Central memory CD8-positive, alpha-beta T cell (primary cell): Measurements from ENCODE around the gene SRXN1.
"Not testable (repeated sequence)": the region's sequence is repeated elsewhere in the genome, so short reads cannot be mapped to it uniquely, and the experiment has no call there.

Source experiments
- ATAC-seq: fragments of 150-1000 bp; cut with Tn5 transposase; replicated peaks from 2 replicates; pipeline ENCODE4 v1.10.0; 2022; ENCODE audit warnings: mild to moderate bottlenecking, moderate FRiP score, moderate number of reproducible peaks; ENCODE audit not compliant: poor library complexity, severe bottlenecking; ENCODE audit errors: extremely low read depth
- DNase-seq, 2 donors: peaks; one replicate each; pipeline ENCODE4 v3.0.0; 2021; ENCODE audit warnings: low spot score in 2 of 2
- H3K27ac Mint-ChIP-seq: one replicate; pipeline ENCODE4 v1.8.0; 2022; ENCODE audit warnings: low read depth, mild to moderate bottlenecking, moderate library complexity, mixed read lengths
- H3K27me3 Mint-ChIP-seq: one replicate; pipeline ENCODE4 v1.8.0; 2022; ENCODE audit warnings: mixed read lengths
- H3K36me3 Mint-ChIP-seq: one replicate; pipeline ENCODE4 v1.8.0; 2022; ENCODE audit warnings: mild to moderate bottlenecking, moderate library complexity, mixed read lengths; ENCODE audit not compliant: insufficient read depth
- H3K4me1 Mint-ChIP-seq: one replicate; pipeline ENCODE4 v1.8.0; 2022; ENCODE audit warnings: mixed read lengths
- H3K4me3 Mint-ChIP-seq: one replicate; pipeline ENCODE4 v1.8.0; 2022; ENCODE audit warnings: mild to moderate bottlenecking, moderate library complexity, mixed read lengths
- H3K9me3 Mint-ChIP-seq: one replicate; pipeline ENCODE4 v1.8.0; 2022; ENCODE audit warnings: mixed read lengths

Gene SRXN1

GRCh38 chr20:646868-647233 is 6.1 kb downstream of the SRXN1 start:
- peaks cover 12% of the 10 kb centered on the region for H3K27me3 Mint-ChIP-seq
- H3K9me3 Mint-ChIP-seq, result no peaks in the 10 kb centered on the region
- DNase-seq, result no peak
- ATAC-seq, result no peak
- H3K4me3 Mint-ChIP-seq, result no peak overlapping the region
- H3K36me3 Mint-ChIP-seq, result peaks cover 8% of the 10 kb centered on the region
- no peak overlapping the region for H3K27ac Mint-ChIP-seq
- peaks cover 28% of the 10 kb centered on the region for H3K4me1 Mint-ChIP-seq

GRCh38 chr20:646107-646867 is 6.7 kb downstream of the SRXN1 start:
- DNase-seq (no peak), ATAC-seq (no peak)
- Mint-ChIP-seq H3K36me3 (peaks cover 8% of the 10 kb centered on the region), H3K27me3 (peaks cover 12% of the 10 kb centered on the region), H3K9me3 (no peaks in the 10 kb centered on the region), H3K4me3 (no peak overlapping the region), H3K27ac (no peak overlapping the region), H3K4me1 (peaks cover 23% of the 10 kb centered on the region)

GRCh38 chr20:645318-646106 is 7.5 kb downstream of the SRXN1 start:
- no peaks in the 10 kb centered on the region for H3K9me3 Mint-ChIP-seq
- peaks cover 16% of the 10 kb centered on the region for H3K4me1 Mint-ChIP-seq
- H3K4me3 Mint-ChIP-seq, result no peak overlapping the region
- peak; percentile 32 to 59 for DNase-seq
- peaks cover 12% of the 10 kb centered on the region for H3K27me3 Mint-ChIP-seq
- ATAC-seq, result no peak
- H3K36me3 Mint-ChIP-seq, result peaks cover 11% of the 10 kb centered on the region
- H3K27ac Mint-ChIP-seq, result no peak overlapping the region

DNA sequence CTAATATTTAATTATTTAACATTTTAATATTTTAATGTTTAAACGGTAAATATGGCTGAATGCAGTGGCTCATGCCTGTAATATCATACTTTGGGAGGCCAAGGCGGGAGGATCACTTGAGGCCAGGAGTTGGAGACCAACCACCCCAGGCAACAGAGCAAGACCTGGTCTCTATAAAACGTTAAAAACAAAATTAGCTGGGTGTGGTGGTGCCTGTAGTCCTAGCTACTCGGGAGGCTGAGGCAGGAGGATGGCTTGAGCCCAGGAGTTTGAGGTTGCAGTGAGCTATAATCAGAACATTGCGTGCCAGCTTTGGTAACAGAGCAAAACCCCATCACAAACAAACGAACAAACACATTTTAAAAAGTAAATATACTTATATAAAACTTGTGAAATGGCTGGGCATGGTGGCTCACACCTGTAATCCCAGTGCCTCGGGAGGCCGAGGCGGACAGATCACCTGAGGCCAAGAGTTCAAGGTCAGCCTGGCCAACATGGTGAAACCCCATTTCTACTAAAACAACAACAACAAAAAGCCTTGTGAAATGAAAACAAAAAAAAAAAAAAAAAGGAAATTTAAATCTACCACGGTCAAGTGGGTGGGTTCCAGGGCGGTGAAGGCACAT is 8.2 kb downstream of the SRXN1 start:
- Mint-ChIP-seq H3K27me3 (peaks cover 12% of the 10 kb centered on the region), H3K36me3 (peaks cover 11% of the 10 kb centered on the region), H3K9me3 (no peaks in the 10 kb centered on the region), H3K4me1 (peaks cover 9% of the 10 kb centered on the region), H3K4me3 (no peak overlapping the region), H3K27ac (no peak overlapping the region)
- ATAC-seq, result no peak
- no peak for DNase-seq

GRCh38 chr20:642398-643174 is 10.4 kb downstream of the SRXN1 start:
- Mint-ChIP-seq H3K9me3 (no peaks in the 10 kb centered on the region), H3K36me3 (peaks cover 11% of the 10 kb centered on the region), H3K4me1 (no peaks in the 10 kb centered on the region), H3K27me3 (peaks cover 12% of the 10 kb centered on the region), H3K27ac (no peak overlapping the region), H3K4me3 (no peak overlapping the region)
- DNase-seq, result no peak
- no peak for ATAC-seq

- not testable (repeated sequence) for ATAC-seq, H3K27ac Mint-ChIP-seq, DNase-seq, H3K9me3 Mint-ChIP-seq, H3K4me1 Mint-ChIP-seq, H3K4me3 Mint-ChIP-seq, H3K36me3 Mint-ChIP-seq
- peaks cover 12% of the 10 kb centered on the region for H3K27me3 Mint-ChIP-seq
Measured at GRCh38 chr20:642013-642397, 11.0 kb downstream of the SRXN1 start.

DNA sequence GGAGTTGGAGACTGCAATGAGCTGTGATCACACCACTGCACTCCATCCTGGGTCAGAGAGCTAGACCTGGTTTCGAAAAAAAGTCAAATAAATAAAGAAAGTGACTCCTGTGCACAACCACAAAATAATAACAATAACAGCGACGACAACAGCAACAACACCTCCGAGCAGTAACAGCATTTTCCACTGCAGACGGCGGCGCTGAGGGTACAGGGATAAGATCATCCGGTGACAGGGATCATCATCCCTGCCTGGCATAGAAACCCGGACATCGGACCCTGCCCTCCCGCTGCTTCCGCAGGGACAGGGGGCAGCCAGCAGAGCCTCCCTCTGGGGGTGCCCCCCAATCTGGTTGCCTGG is 11.5 kb downstream of the SRXN1 start:
- H3K4me3 Mint-ChIP-seq, result peak overlapping the region; percentile 31
- DNase-seq, result no peak

DNA sequence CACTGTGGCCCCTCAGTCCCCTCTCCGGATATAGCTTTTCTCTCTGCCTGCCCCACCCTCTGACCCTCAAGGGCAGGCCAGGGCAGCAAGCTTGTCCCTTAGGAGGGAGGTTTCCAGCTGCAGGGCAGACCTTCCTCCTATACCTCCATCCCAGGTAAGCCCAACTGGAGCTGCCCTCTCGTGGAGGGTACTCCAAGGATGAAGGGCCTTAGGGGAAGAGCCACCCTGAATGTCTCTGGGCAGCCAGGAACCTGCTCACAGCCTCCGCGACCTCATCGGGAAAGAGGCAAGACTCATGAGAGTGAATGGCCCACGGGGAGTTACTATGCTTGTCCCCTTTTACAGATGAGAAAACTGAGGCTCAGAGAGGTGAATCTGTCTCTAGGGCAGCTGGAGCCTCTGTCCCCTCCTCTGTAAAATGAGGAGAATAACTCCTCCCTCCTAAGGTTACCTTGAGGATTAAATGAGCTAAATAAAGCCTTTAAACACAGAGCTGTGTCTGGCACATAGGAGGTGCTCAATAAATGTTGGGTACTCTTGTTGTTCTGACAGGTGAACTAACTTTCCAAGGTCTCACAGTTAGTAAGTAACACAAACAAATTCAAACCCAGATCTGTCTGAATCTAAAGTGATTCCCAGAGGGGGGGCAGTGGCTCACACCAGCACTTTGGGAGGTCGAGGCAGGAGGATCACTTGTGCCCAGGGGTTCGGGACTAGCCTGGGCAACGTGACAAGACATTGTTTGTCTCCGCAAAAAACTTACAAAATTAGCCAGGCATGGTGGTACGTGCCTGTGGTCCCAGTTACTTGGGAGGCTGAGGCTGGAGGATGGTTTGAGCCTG is 12.1 kb downstream of the SRXN1 start:
- ATAC-seq (no peak), DNase-seq (no peak)
- Mint-ChIP-seq H3K27me3 (peaks cover 12% of the 10 kb centered on the region), H3K9me3 (no peaks in the 10 kb centered on the region), H3K4me1 (no peaks in the 10 kb centered on the region), H3K36me3 (peaks cover 5% of the 10 kb centered on the region), H3K27ac (no peak overlapping the region), H3K4me3 (peak overlapping the region; percentile 31)

More for the DNA sequence above, 11.5 kb downstream of the SRXN1 start:
- no peak for ATAC-seq
- Mint-ChIP-seq H3K4me1 (no peaks in the 10 kb centered on the region), H3K36me3 (peaks cover 7% of the 10 kb centered on the region), H3K9me3 (no peaks in the 10 kb centered on the region), H3K27ac (no peak overlapping the region), H3K27me3 (peaks cover 12% of the 10 kb centered on the region)

GRCh38 chr20:638579-638978 is 14.4 kb downstream of the SRXN1 start:
- Mint-ChIP-seq H3K36me3 (peaks cover 2% of the 10 kb centered on the region), H3K9me3 (no peaks in the 10 kb centered on the region), H3K27ac (no peak overlapping the region), H3K4me3 (no peak overlapping the region), H3K4me1 (no peaks in the 10 kb centered on the region), H3K27me3 (peaks cover 19% of the 10 kb centered on the region)
- ATAC-seq, result no peak
- DNase-seq, result no peak

DNA sequence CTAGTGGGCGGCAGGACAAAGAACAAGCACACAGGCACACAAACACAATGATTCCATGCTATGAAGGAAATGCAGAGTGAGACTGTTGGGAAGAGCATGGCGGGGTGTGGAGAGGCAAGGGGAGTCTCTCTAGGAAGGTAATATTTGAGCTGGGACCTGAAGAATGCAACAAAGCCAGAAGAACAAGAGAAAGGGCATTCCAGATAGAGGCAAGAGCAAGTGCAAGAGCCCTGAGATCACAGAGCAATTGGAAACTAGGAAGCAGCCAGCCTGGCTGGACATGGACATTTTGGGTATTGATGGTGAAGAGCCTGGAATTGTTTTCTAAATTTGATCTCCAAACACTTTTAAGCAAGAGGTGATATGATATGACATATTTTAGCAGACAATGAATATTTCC is 15.4 kb downstream of the SRXN1 start:
- peaks cover 2% of the 10 kb centered on the region for H3K36me3 Mint-ChIP-seq
- H3K4me1 Mint-ChIP-seq, result no peaks in the 10 kb centered on the region
- ATAC-seq (no peak), DNase-seq (no peak)
- no peak overlapping the region for H3K4me3 Mint-ChIP-seq
- H3K27me3 Mint-ChIP-seq, result peaks cover 15% of the 10 kb centered on the region
- H3K27ac Mint-ChIP-seq, result no peak overlapping the region
- no peaks in the 10 kb centered on the region for H3K9me3 Mint-ChIP-seq

- ATAC-seq, result no peak
- Mint-ChIP-seq H3K4me3 (no peak overlapping the region), H3K27ac (no peak overlapping the region), H3K36me3 (peaks cover under 1% of the 10 kb centered on the region), H3K4me1 (no peaks in the 10 kb centered on the region), H3K9me3 (no peaks in the 10 kb centered on the region), H3K27me3 (peaks cover 24% of the 10 kb centered on the region)
- DNase-seq, result no peak
Measured at GRCh38 chr20:635893-636338, 17.1 kb downstream of the SRXN1 start.
